CMK (cell line): ENCODE measurements around the gene OXSR1.
"Not testable (repeated sequence)": the region's sequence is repeated elsewhere in the genome, so short reads cannot be mapped to it uniquely, and the experiment has no call there.

Experiments used
- DNase-seq: peaks from one replicate; pipeline ENCODE4 v3.0.0-alpha.2; 2010; ENCODE audit warnings: low read depth

OXSR1 gene

DNA sequence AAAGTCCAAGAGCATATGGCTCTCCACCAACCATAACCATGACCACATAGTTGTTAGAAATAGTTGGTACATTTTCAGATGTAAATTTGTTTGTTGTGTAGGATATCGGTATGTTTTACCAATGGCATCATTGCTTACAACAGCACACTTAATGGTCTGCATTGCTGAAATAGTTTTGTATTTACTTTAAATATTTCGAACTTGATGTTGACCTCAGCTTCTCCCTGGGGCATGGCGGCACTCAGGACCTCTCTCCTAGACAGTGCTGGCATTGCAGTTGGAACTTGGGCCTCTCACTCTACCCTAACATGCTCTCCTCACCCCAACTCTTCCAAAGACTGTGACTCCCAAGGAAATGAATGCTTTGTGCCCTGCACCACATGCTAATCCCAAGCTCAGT, 105.3 kb downstream of the OXSR1 start:
- no peak for DNase-seq

GRCh38 chr3:38271553-38271952, 106.2 kb downstream of the OXSR1 start:
- no peak for DNase-seq

GRCh38 chr3:38274864-38275649, 109.7 kb downstream of the OXSR1 start:
- no peak for DNase-seq

DNA sequence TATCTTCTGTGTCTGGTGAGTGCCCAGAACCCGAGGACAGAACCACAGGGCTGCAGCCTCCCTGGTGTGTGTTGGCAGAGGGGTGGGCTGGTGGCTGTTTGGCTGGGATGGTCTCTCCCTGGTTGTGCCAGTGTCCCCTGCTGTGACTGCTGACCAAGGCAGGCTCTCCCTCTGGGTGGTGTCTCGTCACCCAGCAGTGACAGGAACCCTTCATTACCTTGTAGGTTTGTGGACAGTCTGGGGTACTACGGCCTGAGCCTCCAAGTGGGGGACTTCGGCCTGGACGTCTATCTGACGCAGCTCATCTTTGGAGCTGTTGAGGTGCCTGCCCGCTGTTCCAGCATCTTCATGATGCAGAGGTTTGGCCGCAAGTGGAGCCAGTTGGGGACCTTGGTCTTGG, 110.3 kb downstream of the OXSR1 start:
- no peak for DNase-seq

DNA sequence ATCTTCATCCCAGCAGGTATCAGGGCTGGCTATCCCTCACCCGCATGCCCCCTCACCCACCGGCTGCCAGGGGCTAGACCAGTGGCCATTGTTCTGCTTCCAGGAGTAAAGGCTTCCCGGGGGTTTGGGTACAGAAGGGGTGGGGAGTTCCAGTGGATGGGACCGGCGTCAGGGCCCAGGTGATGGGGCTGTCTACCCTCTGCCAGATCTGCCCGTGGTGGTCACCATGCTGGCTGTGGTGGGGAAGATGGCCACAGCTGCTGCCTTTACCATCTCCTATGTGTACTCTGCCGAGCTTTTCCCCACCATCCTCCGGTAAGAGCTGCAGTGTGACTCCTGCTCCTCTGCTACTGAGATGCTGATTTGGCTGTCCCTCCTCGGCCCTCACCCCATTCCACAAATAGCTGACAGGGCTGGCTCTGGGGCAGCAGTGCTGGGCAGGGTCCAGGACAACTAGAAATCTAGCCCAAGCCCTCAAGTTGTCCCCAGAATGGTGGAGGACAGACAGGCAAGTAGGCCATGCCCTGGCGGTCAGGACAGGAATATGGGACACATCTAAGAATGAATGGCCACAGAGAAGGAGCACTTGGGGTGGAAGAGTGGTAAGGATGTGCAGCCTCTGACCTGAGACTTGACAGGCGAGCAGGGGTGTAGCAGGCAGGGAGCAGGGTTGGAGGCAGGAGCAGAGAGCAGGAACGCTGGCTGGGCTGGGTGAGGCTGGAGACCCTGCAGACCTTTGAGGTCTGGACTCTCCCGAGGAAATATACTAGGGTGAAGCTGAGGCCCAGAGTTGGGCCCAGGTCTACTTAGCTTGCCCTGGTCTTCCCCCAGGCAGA, 111.0 kb downstream of the OXSR1 start:
- DNase-seq: no peak

- no peak for DNase-seq
Observed at GRCh38 chr3:38276917-38277630, 111.7 kb downstream of the OXSR1 start.

DNA sequence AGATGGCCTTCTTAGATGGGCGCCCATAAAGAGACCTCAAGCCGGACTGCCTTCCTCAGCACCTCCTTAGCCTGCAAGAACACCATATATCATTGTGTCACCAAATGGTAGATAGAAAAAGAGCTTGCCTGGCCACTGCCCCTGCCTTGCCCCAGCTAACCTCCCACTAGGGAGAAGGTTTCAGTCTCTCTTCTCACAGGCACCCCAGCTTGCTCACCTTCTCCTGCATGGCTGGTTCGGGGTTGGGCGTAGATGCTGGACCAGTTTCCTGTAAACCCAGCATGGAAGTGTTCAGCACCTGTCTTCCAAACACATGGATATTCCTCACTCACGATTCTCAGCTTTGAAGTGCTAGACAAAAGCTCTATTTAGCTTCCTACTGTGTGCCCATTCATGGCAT, 113.5 kb downstream of the OXSR1 start:
- DNase-seq: no peak

- DNase-seq: no peak
Observed at GRCh38 chr3:38281895-38282686, 116.8 kb downstream of the OXSR1 start, which contains the start of gene SLC22A14. TSS of gene SLC22A14 (plus strand) at chr3:38282294. CDS start at chr3:38306027, 23,733 bp downstream.

GRCh38 chr3:38283810-38284755, 118.7 kb downstream of the OXSR1 start:
- no peak for DNase-seq

- DNase-seq: no peak
Observed at GRCh38 chr3:38284756-38285150, 119.4 kb downstream of the OXSR1 start.

GRCh38 chr3:38289286-38290217, 124.2 kb downstream of the OXSR1 start:
- not testable (repeated sequence) for DNase-seq

DNA sequence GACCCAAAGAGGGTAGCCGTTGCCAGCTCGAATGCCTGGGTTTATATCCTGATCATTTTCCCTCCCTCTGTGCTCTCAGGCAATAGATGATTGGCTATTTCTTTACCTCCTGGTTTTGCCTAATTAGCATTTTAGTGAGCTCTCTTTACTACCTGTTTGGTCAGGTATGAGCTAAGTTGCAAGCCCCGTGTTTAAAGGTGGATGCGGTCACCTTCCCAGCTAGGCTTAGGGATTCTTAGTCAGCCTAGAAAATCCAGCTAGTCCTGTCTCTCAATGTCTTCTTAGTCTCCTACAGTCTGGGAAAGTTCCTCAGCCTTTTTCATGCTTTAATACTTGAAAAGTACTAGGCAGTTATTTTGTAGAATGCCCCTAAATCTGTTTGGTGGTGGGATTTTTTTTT, 131.7 kb downstream of the OXSR1 start:
- not testable (repeated sequence) for DNase-seq

- DNase-seq: no peak
Observed at GRCh38 chr3:38297537-38297936, 132.2 kb downstream of the OXSR1 start.

DNA sequence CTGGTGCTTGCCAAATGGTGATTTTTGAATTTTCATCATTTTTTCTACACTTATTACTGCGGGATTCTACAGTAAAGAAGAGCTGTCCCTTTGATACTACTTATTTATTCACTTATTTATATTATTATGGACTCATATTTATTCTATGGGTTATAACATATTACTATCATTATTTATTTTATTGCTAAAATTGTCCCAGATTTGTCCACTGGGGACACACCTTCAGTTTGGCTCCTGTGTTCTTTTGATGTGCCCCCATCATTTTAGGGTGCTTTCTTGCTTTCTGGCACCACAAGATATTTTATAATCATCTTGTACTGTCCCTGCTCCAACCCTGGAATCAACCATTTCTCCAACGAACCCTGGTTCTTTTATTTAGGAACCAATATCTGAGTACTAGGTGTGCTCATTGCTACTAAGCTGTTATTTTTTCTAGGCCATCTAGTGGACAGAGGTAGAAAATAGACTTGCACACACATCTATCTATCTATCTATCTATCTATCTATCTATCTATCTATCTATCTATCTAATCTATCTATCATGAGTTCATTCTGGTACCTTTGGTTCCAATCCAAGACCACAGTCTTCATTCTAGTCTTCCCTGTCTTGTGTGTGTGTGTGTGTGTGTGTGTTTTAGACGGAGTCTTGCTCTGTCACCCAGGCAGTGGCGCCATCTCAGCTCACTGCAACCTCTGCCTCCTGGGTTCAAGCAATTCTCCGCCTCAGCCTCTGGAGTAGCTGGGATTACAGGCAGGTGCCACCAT, 132.8 kb downstream of the OXSR1 start:
- no peak for DNase-seq
